ENCODE data around the gene TOMM22. TPM values are rescaled to one million over a fixed set of nuclear protein-coding genes. Genes with fewer than 3 reads are reported as not detected.

Gene TOMM22
- total RNA-seq, 1 donor from 2014 or later: 19.3 TPM

GRCh38 chr22:38685761-38686160 lies 4.0 kb downstream of the TOMM22 start:
- Histone ChIP-seq H3K27ac (no peak overlapping the region), H3K4me1 (peaks cover 0 to 3% of the 10 kb centered on the region in 2 donors), H3K36me3 (peaks cover 49 to 72% of the 10 kb centered on the region in 2 donors), H3K27me3 (no peaks in the 10 kb centered on the region), H3K9me3 (no peaks in the 10 kb centered on the region), H3K4me3 (no peak overlapping the region)
- no peak for TF ChIP-seq CTCF (IDR thresholded peaks at IDR 0.05)
- DNase-seq (ENCODE audit: low spot score in 2 of 2): no peak
- intact Hi-C loops (cut with DNase I): loop anchor here (10.0 kb wide), 1 partner anchor 631 kb away; the partner anchor contains the start of gene PICK1

- Histone ChIP-seq H3K27ac (no peak overlapping the region), H3K27me3 (no peaks in the 10 kb centered on the region), H3K4me3 (no peak overlapping the region), H3K4me1 (peaks cover 0 to 6% of the 10 kb centered on the region in 2 donors), H3K36me3 (peaks cover 38 to 66% of the 10 kb centered on the region in 2 donors), H3K9me3 (no peaks in the 10 kb centered on the region)
- no peak for DNase-seq (ENCODE audit: low spot score in 2 of 2)
- intact Hi-C loops (cut with DNase I): loop anchor here (10.0 kb wide), 1 partner anchor 635 kb away; the partner anchor contains the start of gene PICK1
- no peak for TF ChIP-seq CTCF (IDR thresholded peaks at IDR 0.05)
Measured at GRCh38 chr22:38689651-38690050, 7.9 kb downstream of the TOMM22 start.

GRCh38 chr22:38694049-38694448 lies 12.3 kb downstream of the TOMM22 start:
- no peak for TF ChIP-seq CTCF (IDR thresholded peaks at IDR 0.05)
- Histone ChIP-seq H3K27ac (peak overlapping the region in 1 of 2 donors; percentile 98), H3K4me3 (no peak overlapping the region), H3K9me3 (no peaks in the 10 kb centered on the region), H3K4me1 (peaks cover 16 to 45% of the 10 kb centered on the region in 2 donors), H3K36me3 (peaks cover 4 to 27% of the 10 kb centered on the region in 2 donors), H3K27me3 (no peaks in the 10 kb centered on the region)
- no peak for DNase-seq (ENCODE audit: low spot score in 2 of 2)
- intact Hi-C loops (cut with DNase I): no loop called here

- intact Hi-C loops (cut with DNase I): no loop called here
- Histone ChIP-seq H3K27ac (peak overlapping the region in 1 of 2 donors; percentile 98), H3K27me3 (no peaks in the 10 kb centered on the region), H3K4me3 (no peak overlapping the region), H3K9me3 (no peaks in the 10 kb centered on the region), H3K36me3 (peaks cover 0 to 19% of the 10 kb centered on the region in 2 donors), H3K4me1 (peaks cover 16 to 48% of the 10 kb centered on the region in 2 donors)
- no peak for DNase-seq (ENCODE audit: low spot score in 2 of 2)
- no peak for TF ChIP-seq CTCF (IDR thresholded peaks at IDR 0.05)
Measured at GRCh38 chr22:38694940-38695339, 13.2 kb downstream of the TOMM22 start.

GRCh38 chr22:38696606-38697424 lies 15.1 kb downstream of the TOMM22 start:
- Histone ChIP-seq H3K27me3 (no peaks in the 10 kb centered on the region), H3K36me3 (peaks cover 0 to 7% of the 10 kb centered on the region in 2 donors), H3K27ac (peak overlapping the region; percentile 94 to 98), H3K9me3 (no peaks in the 10 kb centered on the region), H3K4me3 (peak overlapping the region; percentile 15 to 78), H3K4me1 (peaks cover 16 to 50% of the 10 kb centered on the region in 2 donors)
- DNase-seq (ENCODE audit: low spot score in 2 of 2): no peak
- intact Hi-C loops (cut with DNase I): no loop called here
- no peak for TF ChIP-seq CTCF (IDR thresholded peaks at IDR 0.05)
